GM21381 (cell line): ENCODE results near the gene RPL10.

Experiments used
- ATAC-seq: cut with Tn5 transposase; IDR thresholded peaks from one replicate; pipeline ENCODE4 v1.9.1; 2021; ENCODE audit warnings: mild to moderate bottlenecking, moderate library complexity; ENCODE audit not compliant: unreplicated experiment

The RPL10 gene

DNA sequence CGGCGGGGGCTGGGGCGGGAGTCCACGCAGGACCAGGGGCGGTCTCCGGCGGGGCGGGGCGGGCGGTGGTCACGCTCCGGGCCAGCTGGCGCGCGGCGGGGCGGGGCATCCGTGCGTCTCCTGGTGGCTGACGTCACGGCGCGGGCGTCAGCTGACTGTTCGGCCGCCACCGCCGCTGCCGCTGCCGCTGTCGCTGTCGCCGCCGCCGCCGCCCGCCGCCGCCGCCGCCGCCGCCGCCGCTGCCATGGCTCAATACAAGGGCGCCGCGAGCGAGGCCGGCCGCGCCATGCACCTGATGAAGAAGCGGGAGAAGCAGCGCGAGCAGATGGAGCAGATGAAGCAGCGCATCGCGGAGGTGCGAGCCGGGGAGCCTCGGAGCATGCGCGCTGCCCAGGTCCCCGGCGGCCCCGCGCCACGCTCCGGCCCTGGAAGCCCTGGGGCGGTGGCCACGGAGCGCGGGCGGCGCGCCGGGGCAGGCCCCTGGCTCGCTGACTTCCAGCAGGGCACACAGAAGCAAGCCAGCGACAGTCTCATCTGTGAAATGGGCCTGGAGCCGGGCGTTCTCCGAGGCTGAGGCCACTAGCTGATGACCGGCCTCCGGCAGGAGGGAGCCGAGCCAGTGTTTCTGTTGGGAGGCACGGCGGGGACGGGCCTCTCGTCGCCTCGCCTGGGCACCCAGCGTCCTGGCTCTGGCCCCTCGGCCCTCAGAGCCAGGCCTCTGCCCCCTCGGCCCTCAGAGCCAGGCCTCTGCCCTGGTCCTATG lies 46.0 kb downstream of the RPL10 start, which contains the start of gene FAM50A:
Gene FAM50A (plus strand): TSS at position 150 of the 763 bp plus-strand sequence. CDS start 95 bp downstream, at position 245.
- peak; percentile 81 for ATAC-seq

DNA sequence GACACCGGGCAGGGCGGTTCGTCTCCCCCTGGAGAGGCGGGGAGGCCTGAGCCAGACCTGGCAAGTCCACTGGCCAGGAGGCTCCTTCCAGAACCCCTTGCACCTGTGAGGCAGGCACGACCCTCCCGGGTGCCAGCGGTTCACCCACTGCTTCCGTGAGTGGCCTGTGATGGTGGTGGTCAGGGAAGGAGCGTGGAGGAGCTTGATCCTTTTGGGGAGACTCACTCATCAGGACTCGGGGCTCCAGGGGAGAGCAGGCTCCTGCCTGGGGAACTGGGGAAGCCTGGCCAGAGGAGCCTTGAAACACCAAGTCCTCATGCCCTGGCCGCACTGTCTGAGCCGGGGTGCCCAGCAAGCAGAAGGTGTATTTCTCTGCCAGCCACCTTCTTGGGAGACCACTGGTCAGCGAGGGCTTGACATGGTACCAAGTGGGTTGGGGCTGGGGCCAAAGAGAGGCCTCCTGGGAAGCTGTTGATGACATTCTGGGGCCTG lies 46.6 kb downstream of the RPL10 start:
- ATAC-seq = no peak

GRCh38 chrX:154445776-154446175 lies 47.6 kb downstream of the RPL10 start:
- no peak for ATAC-seq

- no peak for ATAC-seq
Measured at GRCh38 chrX:154446430-154446829, 48.3 kb downstream of the RPL10 start.

- no peak for ATAC-seq
Measured at GRCh38 chrX:154448484-154448883, 50.3 kb downstream of the RPL10 start.

DNA sequence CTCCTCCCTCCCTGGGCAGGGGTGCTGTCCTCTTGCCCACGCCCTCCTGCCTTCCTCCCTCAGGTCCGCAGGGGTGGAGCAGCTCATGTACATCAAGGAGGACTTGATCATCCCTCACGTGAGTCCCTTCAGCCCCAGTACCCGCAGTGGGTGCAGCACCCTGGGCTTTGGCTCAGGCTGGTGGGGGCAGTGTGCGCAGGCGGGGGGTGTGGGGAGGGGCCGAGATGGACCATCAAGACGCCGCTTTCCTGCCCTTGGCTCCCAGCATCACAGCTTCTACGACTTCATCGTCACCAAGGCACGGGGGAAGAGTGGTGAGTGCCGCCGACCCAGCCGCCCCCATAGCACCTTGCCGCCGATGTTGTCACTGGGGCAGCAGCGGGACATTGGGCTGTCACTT lies 51.4 kb downstream of the RPL10 start:
- no peak for ATAC-seq

DNA sequence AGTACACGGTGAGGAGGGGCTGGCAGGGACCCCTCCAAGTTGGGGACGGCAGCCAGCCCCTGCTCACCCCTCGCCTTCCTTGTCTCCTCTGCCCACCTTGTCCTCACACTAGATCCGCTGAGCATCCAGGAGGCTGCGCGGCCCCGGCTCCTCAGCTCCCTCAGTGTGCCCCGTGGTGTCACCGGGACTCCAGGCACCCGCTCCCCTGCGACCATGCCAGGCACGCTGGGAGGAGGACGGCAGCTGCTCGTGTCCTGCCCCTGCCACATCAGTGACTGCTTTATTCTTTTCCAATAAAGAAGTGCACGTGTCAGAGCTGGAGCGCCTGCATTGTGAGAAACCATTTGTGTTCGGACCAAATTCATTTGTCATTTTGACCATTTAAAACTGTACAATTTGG lies 52.1 kb downstream of the RPL10 start:
- ATAC-seq = no peak
